IMR-90 (cell line): ENCODE measurements around the gene EID2B. TPM values are rescaled to one million over a fixed set of nuclear protein-coding genes. Genes with fewer than 3 reads are reported as not detected.

Experiments
- ATAC-seq: fragments of 200-7000 bp; cut with Tn5 transposase; 2 replicates; pipeline ENCODE4 v1.9.1; 2020; ENCODE audit warnings: low read depth, mild to moderate bottlenecking, moderate library complexity
- BruUV-seq: library from RNA; stranded (reverse); fragments of 400-500 nt; replicated peaks from 2 replicates; lab custom pipeline; 2021; lab: Mats Ljungman, UMichigan
- CTCF ChIA-PET: fragments of 300-600 bp; formaldehyde crosslinking; extraction: SDS; loops from one replicate; lab custom pipeline; 2021; ENCODE audit warnings: antibody characterized with exemption; lab: Yijun Ruan, JAX
- POLR2A ChIA-PET: fragments of 300-600 bp; sonication (Branson Sonifier 250); formaldehyde crosslinking; loops from one replicate; lab custom pipeline; 2022; ENCODE audit warnings: antibody characterized with exemption; ENCODE audit not compliant: unreplicated experiment; lab: Charles Lee
- DNase-seq: peaks from one replicate; pipeline ENCODE4 v3.0.0; 2013
- H2AFZ ChIP-seq: replicated peaks from 2 replicates; pipeline ENCODE3; 2013; ENCODE audit warnings: low read length, mild to moderate bottlenecking; ENCODE audit not compliant: poor library complexity
- H2AK5ac ChIP-seq: 2 replicates; pipeline ENCODE4 v1.6.1; 2013; ENCODE audit warnings: low read depth, low read length, inconsistent platforms
- H2AK9ac ChIP-seq: replicated peaks from 2 replicates; pipeline ENCODE3; 2013; ENCODE audit warnings: mild to moderate bottlenecking, low read depth, low read length, moderate library complexity; ENCODE audit not compliant: poor library complexity
- H2BK120ac ChIP-seq: 2 replicates; pipeline ENCODE4 v1.6.1; 2013; ENCODE audit warnings: low read depth, low read length, inconsistent platforms
- H2BK15ac ChIP-seq: 3 replicates; pipeline ENCODE4 v1.6.1; 2013; ENCODE audit warnings: low read depth, low read length, inconsistent platforms
- H2BK20ac ChIP-seq: 2 replicates; pipeline ENCODE4 v1.6.1; 2013; ENCODE audit warnings: low read depth, mild to moderate bottlenecking, inconsistent platforms, low read length, moderate library complexity
- H2BK5ac ChIP-seq: 2 replicates; pipeline ENCODE4 v1.6.1; 2013; ENCODE audit warnings: mild to moderate bottlenecking, low read depth, low read length, inconsistent platforms; ENCODE audit not compliant: poor library complexity, severe bottlenecking
- H3K14ac ChIP-seq: replicated peaks from 2 replicates; pipeline ENCODE4 v1.6.1; 2013; ENCODE audit warnings: low read depth, low read length, inconsistent platforms
- H3K18ac ChIP-seq: 2 replicates; pipeline ENCODE4 v1.6.1; 2013; ENCODE audit warnings: low read depth, low read length, control low read depth
- H3K23ac ChIP-seq: 2 replicates; pipeline ENCODE4 v1.6.1; 2013; ENCODE audit warnings: low read depth, low read length, inconsistent platforms
- H3K27ac ChIP-seq: 2 replicates; pipeline ENCODE4 v1.5.1; 2013; ENCODE audit warnings: mild to moderate bottlenecking, control low read depth, low read length; ENCODE audit not compliant: insufficient read depth
- H3K27me3 ChIP-seq: 2 replicates; pipeline ENCODE4 v1.6.1; 2013; ENCODE audit warnings: low read length; ENCODE audit not compliant: control insufficient read depth, insufficient read depth
- H3K36me3 ChIP-seq: 2 replicates; pipeline ENCODE4 v1.6.1; 2013; ENCODE audit warnings: low read length, mixed read lengths; ENCODE audit not compliant: control insufficient read depth, insufficient read depth
- H3K4ac ChIP-seq: 2 replicates; pipeline ENCODE4 v1.6.1; 2013; ENCODE audit warnings: low read depth, low read length, inconsistent platforms
- H3K4me1 ChIP-seq: 2 replicates; pipeline ENCODE4 v1.6.1; 2013; ENCODE audit warnings: low read length, mixed read lengths; ENCODE audit not compliant: control insufficient read depth, insufficient read depth
- H3K4me2 ChIP-seq: 2 replicates; pipeline ENCODE4 v1.6.1; 2013; ENCODE audit warnings: low read depth, mild to moderate bottlenecking, control low read depth, low read length, moderate library complexity
- H3K4me3 ChIP-seq: 2 replicates; pipeline ENCODE4 v1.5.1; 2013; ENCODE audit warnings: low read depth, mild to moderate bottlenecking, control low read depth, low read length, moderate library complexity; ENCODE audit not compliant: insufficient read depth
- H3K56ac ChIP-seq: 2 replicates; pipeline ENCODE4 v1.6.1; 2013; ENCODE audit warnings: low read length, inconsistent platforms; ENCODE audit not compliant: insufficient read depth; ENCODE audit errors: extremely low read depth
- H3K79me1 ChIP-seq, 2 experiments: 2 replicates each; pipeline ENCODE4 v1.6.1; 2013; ENCODE audit warnings: low read length in 2 of 2, inconsistent platforms in 1 of 2, low read depth in 1 of 2
- H3K9ac ChIP-seq: 2 replicates; pipeline ENCODE4 v1.6.1; 2013; ENCODE audit warnings: low read depth, low read length, control low read depth
- H3K9me1 ChIP-seq: 2 replicates; pipeline ENCODE4 v1.6.1; 2013; ENCODE audit warnings: low read length, inconsistent platforms; ENCODE audit not compliant: insufficient read depth
- H3K9me3 ChIP-seq: 2 replicates; pipeline ENCODE4 v1.6.1; 2013; ENCODE audit warnings: low read length; ENCODE audit not compliant: control insufficient read depth, insufficient read depth
- H4K20me1 ChIP-seq: 2 replicates; pipeline ENCODE4 v1.6.1; 2013; ENCODE audit warnings: low read length, inconsistent platforms; ENCODE audit not compliant: insufficient read depth
- H4K5ac ChIP-seq: 2 replicates; pipeline ENCODE4 v1.6.1; 2013; ENCODE audit warnings: mild to moderate bottlenecking, low read depth, low read length, control low read depth
- H4K8ac ChIP-seq, 2 experiments: 2 replicates each; pipeline ENCODE4 v1.6.1; 2013; ENCODE audit warnings: low read depth in 2 of 2, low read length in 2 of 2, control low read depth in 1 of 2, inconsistent platforms in 1 of 2
- H4K91ac ChIP-seq: 2 replicates; pipeline ENCODE4 v1.6.1; 2013; ENCODE audit warnings: low read depth, low read length, inconsistent platforms; ENCODE audit not compliant: insufficient read depth
- CTCF ChIP-seq: conservative IDR thresholded peaks from 2 replicates; pipeline ENCODE4 v1.5.1; 2012; ENCODE audit warnings: mild to moderate bottlenecking, low read depth, low read length, improper control_type of control experiment
- MAFK ChIP-seq: IDR thresholded peaks from 2 replicates; pipeline ENCODE4 v1.6.1; 2012; ENCODE audit warnings: low read depth, low read length, improper control_type of control experiment
- MAZ ChIP-seq: IDR thresholded peaks from 2 replicates; pipeline ENCODE4 v1.6.1; 2012; ENCODE audit warnings: low read depth, mild to moderate bottlenecking, low read length, improper control_type of control experiment, moderate library complexity, borderline replicate concordance
- RAD21 ChIP-seq: IDR thresholded peaks from 2 replicates; pipeline ENCODE4 v1.6.1; 2012; ENCODE audit warnings: low read length, improper control_type of control experiment
- RCOR1 ChIP-seq: IDR thresholded peaks from 2 replicates; pipeline ENCODE4 v1.6.1; 2012; ENCODE audit warnings: mild to moderate bottlenecking, low read length, improper control_type of control experiment; ENCODE audit not compliant: insufficient replicate concordance
- RFX5 ChIP-seq: IDR thresholded peaks from 2 replicates; pipeline ENCODE4 v1.8.0; 2012; ENCODE audit warnings: low read depth, mild to moderate bottlenecking, low read length, moderate library complexity
- SMC3 ChIP-seq: fragments of 150-350 bp; IDR thresholded peaks from 2 replicates; pipeline ENCODE4 v1.6.1; 2016; ENCODE audit warnings: low read depth, mild to moderate bottlenecking, antibody characterized with exemption, low read length, moderate library complexity
- WGBS, 2 experiments: methylation state at CpG; one replicate each; pipeline versions ENCODE4 v1.1.5 to v1.1.7; 2013; ENCODE audit warnings: missing lambda C conversion rate in 2 of 2; ENCODE audit not compliant: insufficient read length in 1 of 2; ENCODE audit errors: extremely low coverage in 2 of 2; 5-methylcytosine and 5-hydroxymethylcytosine counted together
- dilution Hi-C: fragments of 300-500 bp; cut with HindIII; formaldehyde crosslinking; loops from one replicate; pipeline ENCODE4 v1.14.3; 2018; ENCODE audit warnings: low sequenced_read_pairs; ENCODE audit not compliant: unreplicated experiment
- in situ Hi-C: fragments of 300-500 bp; cut with MboI; formaldehyde crosslinking; loops from 3 replicates; pipeline ENCODE4 v1.14.3; 2019; ENCODE audit warnings: low sequenced_read_pairs, inconsistent platforms, mixed read lengths
- intact Hi-C: fragments of 100-400 bp; cut with micrococcal nuclease; formaldehyde crosslinking; loops from 2 replicates; pipeline ENCODE4 v1.10.0; 2022
- polyA plus RNA-seq, 3 experiments: library from polyadenylated mRNA; depleted of rRNA; stranded (reverse); fragments of >200 nt; gene quantifications; 2 replicates each; pipeline ENCODE4 v1.2.3, GENCODE V29; 2012; ENCODE audit warnings: low replicate concordance in 1 of 3
- total RNA-seq: library from RNA; depleted of rRNA; stranded (reverse); fragments of >200 nt; gene quantifications from 2 replicates; pipeline ENCODE4 v1.2.3, GENCODE V29; 2012
- TF ChIP-seq, protein P1 (sequence below): fragments of 150-350 bp; IDR thresholded peaks from 2 replicates; pipeline ENCODE4 v1.6.1; 2017; ENCODE audit warnings: mild to moderate bottlenecking, antibody characterized with exemption, low read length, low read depth

EID2B gene
- total and polyA plus RNA-seq, 2 of the 4 experiments (the other 2 are of a cell fraction) = 2.5 to 2.7 TPM

GRCh38 chr19:39497996-39498797 is 34.5 kb downstream of the EID2B start:
- Histone ChIP-seq H3K9me1 (no peaks in the 10 kb centered on the region; the same call in 1 of the 2 replicates), H2AK9ac (no peak overlapping the region), H3K14ac (no peak overlapping the region), H3K18ac (no peak overlapping the region), H4K20me1 (no peaks in the 10 kb centered on the region), H3K4me1 (peaks cover 3% of the 10 kb centered on the region; the same call in 1 of the 2 replicates), H3K56ac (no peak overlapping the region), H3K79me1 (no peaks in the 10 kb centered on the region), H4K91ac (no peak overlapping the region), H3K9me3 (no peaks in the 10 kb centered on the region), H2BK20ac (no peak overlapping the region), H3K4me2 (peak overlapping the region; percentile 89), H2AK5ac (0 out of 2 replicates have a peak overlapping the region, but pooled peaks have one; percentile 2), H3K4me3 (peak overlapping the region; percentile 24; the same call in 1 of the 2 replicates), H3K27me3 (peaks cover 36% of the 10 kb centered on the region), H3K27ac (no peak overlapping the region), H2BK15ac (no peak overlapping the region), H2BK120ac (no peak overlapping the region), H2AFZ (peak overlapping the region; percentile 85), H3K36me3 (no peaks in the 10 kb centered on the region), H4K5ac (no peak overlapping the region), H3K9ac (no peak overlapping the region), H4K8ac (no peak overlapping the region; a peak in 1 of 4 replicates), H2BK5ac (no peak overlapping the region), H3K4ac (no peak overlapping the region), H3K23ac (peak overlapping the region; percentile 28; the same call in 1 of the 2 replicates)
- ChIA-PET POLR2A (no interaction called here), CTCF (interaction anchor here (0.5 to 1.1 kb wide), 4 partner anchors 25 to 57 kb away, joined by 3 to 5 read pairs (median 3); partner anchors contain the start of gene EID2B)
- intact Hi-C loops = loop anchor here (5.0 kb wide), 2 partner anchors 34 to 174 kb away; partner anchors contain the start of gene EID2B
- no TSS peak for BruUV-seq
- ATAC-seq = peak; percentile 77
- TF ChIP-seq RFX5 (no peak), MAFK (no peak), SMC3 (no peak), RAD21 (peak; percentile 39), MAZ (peak; percentile 36; the same call in 1 of the 2 replicates), CTCF (peak; percentile 49), RCOR1 (no peak)
- TF ChIP-seq, protein P1, sequence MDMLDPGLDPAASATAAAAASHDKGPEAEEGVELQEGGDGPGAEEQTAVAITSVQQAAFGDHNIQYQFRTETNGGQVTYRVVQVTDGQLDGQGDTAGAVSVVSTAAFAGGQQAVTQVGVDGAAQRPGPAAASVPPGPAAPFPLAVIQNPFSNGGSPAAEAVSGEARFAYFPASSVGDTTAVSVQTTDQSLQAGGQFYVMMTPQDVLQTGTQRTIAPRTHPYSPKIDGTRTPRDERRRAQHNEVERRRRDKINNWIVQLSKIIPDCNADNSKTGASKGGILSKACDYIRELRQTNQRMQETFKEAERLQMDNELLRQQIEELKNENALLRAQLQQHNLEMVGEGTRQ = no peak
- dilution Hi-C loops = no loop called here
- in situ Hi-C loops = no loop called here
- DNase-seq = peak; percentile 19
- 2% methylated on average over 23 of the region's 40 CpGs; no CpG with 5 or more reads in 1 of the 2 experiments for WGBS, 2 experiments
